Activated CD4-positive, CD25-positive, alpha-beta regulatory T cell (primary cell): ENCODE data around the gene UNC119.
"Not testable (repeated sequence)": the region's sequence is repeated elsewhere in the genome, so short reads cannot be mapped to it uniquely, and the experiment has no call there.

Experiments
- DNase-seq, 4 experiments: peaks; one replicate each; lab custom pipeline; 2025; lab: John Stamatoyannopoulos, UW

The UNC119 gene

GRCh38 chr17:28552176-28552999 lies at the start of gene UNC119:
UNC119 (minus strand) TSS chr17:28552624; CDS start chr17:28552557, 67 bp downstream.
- DNase-seq, result peak; percentile 62 to 72 (median 68)

- DNase-seq, result peak; percentile 19 to 45 (median 22)
Observed at GRCh38 chr17:28599311-28600184, 47.1 kb upstream of the UNC119 start.

DNA sequence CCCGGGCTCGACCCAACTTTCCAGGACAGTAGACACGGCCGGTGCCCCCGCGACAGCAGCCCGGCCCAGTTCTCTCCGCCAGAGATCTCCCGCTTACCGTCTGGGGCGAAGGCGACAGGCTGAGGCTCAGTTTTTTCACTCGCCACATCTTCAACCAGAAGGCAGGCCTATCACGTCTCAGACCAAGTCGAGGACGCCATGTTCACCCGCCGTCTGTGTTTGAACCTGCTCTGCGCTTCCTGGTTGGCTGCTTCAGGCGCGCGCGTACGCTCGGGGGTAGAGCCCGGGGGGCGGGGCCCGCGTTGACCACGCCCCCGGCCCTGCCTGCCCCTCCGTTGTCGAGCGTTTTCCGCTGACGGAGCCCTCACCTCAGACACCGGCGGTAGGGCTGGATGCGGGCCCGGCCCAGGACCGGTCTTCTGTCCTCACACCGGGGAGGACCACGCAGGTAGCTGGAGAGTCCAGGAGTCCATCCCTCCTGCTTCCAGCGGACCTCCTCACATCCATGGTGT lies 46.4 kb upstream of the UNC119 start, which contains the start of gene SPAG5:
Gene SPAG5, minus strand, starts transcription at position 227 of the 512 bp plus-strand sequence. Its CDS starts 79 bp downstream, at position 148.
- DNase-seq, result peak; percentile 85 to 94 (median 89)

DNA sequence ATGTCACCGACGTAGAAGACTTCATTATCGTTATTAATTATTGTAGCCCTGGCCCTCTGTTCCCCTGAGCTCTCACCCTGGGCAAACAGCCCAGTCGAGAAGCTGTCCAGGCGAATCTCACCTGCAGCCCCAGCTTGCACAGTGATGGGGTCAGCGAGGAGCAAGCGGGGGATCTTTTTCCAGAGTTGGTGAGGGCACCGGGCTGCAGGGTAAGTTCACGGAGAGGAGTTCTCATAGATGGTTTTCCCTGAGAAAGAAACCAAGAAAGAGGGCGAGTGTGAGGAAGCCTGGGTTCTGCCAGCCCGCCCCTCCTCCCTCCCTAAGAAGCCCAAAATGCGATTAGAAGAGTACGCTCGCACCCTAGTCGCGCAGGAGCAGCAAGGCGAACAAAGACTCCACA lies 46.0 kb upstream of the UNC119 start:
- no peak for DNase-seq

DNA sequence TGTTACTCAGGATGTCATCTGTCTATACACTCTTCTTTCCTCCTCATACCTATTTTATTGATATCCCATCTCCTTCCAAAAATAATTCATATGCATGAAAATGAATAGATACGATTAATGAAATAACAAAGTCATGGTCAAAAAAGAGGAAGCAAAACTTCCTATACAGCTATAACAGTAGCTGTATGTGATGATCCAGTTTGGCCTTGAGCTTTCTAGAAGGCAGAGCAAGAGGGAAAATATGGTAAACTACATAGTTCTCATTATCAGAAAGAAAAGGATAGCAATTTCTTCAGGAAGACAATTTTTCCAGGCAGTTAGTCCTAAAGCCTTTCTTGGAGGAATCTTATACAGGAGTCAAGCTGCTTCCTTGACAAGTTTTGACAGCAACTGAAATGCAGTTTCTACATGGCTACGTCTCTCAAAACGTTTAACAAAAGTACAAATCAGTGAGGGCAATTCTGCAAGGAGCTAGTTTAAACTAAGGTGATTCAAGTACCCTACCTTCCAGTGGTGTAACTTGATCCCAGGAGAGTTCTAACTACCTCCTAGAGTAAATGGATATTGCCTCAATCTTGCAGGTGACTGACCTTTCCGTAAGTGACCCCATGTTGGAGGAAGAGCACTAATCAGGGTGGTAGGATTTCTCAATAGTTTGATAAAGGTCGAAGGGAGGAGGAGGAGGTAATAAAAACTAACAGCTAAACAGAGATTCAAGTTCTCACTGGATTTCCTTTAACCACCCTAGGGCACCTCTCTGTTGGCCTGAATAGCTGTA lies 45.4 kb upstream of the UNC119 start:
- DNase-seq, result no peak

DNA sequence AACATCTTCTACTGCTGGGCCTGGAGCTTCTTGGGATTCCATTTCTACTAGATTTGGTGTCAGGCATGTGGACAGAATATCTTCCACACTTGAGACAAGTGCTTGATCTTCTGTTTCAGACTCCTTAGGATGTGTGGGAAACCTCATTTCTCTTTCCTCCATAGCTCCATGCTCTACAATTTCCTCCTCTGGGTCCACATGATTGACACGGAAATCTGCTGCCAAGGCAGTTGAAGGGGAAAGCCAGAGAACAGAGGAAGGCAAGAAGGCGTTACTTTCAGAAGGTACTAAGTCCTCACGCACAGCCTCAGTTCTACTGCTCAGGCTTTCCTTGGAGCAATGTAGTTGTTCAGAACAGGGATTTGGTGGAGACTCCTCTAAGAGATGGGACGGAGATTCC lies 39.8 kb upstream of the UNC119 start:
- DNase-seq, result no peak

GRCh38 chr17:28585851-28586250 lies 33.4 kb upstream of the UNC119 start:
- DNase-seq, result no peak

DNA sequence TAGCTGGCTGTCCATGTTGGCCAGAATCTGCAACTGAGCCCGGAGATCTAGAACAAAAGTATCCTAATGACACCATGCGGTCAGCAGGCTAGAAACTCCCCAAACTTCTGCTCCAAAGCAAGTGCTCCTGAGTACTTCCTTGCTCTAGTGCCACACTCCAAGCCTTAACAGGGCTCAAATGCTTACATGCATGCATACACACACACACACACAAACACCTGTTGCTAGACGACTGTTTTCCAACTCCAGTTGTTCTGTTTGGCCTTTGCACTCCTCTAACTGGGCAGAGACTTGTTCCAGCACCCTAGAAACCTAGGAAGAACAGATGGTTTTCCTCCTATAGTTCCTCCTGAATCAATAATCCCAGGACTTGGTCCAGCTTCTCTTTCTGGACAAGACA lies 32.0 kb upstream of the UNC119 start:
- no peak for DNase-seq

DNA sequence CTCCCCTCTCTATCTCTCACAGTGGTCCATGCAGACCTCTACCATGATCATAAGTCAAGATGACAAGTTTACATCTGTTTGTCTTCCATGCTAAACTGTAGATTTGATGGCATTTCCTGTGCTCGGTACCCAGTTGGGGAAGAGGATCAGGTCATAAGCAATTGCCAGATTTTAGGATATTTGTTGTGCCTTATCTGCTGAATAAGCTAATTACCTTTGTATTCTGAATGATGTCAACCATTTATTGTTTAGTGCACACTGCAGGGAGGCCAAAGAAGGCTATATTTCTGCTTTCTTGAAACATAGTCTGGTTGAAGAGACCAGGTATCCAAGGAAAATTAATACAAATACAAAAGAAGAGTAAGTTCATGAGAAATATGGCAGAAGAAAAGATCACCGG lies 30.1 kb upstream of the UNC119 start:
- no peak for DNase-seq

DNA sequence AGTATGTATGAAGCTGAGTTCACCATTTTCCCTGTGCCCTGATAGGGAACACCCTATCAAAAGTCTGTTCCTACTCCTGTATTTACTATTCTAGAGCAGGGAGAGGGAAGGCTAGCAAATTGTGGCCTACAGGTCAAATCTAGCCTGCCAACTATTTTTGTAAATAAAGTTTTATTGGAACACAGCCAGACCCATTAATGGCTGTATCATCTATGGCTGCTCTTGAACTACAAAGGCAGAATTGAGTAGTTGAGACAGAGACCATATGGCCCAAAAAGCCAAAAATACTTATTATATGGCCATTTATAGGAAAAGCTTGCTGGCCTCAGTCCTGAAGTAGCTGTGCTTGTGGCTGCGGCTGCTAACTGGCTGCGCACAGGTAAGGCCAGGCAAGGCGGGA lies 28.5 kb upstream of the UNC119 start:
- DNase-seq, result no peak

DNA sequence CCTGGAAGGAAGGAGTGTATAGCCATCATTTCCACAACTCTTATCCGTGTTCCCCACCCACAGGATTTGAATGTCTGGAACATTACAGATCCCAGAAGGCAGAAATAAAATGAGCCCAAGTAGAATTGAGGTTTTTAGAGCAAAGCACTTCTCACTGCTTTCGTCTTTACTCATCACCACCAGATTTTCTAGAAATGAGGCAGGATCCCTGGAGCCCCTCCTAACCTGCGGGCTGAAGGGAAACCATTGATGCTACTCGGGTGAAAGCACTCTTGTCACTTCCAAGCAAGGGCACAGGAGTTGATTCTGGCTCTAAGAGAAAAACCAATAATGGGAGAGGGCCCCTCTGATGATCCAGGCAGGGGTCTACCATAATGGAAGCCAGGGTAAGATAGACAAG lies 27.1 kb upstream of the UNC119 start:
- DNase-seq, result no peak

DNA sequence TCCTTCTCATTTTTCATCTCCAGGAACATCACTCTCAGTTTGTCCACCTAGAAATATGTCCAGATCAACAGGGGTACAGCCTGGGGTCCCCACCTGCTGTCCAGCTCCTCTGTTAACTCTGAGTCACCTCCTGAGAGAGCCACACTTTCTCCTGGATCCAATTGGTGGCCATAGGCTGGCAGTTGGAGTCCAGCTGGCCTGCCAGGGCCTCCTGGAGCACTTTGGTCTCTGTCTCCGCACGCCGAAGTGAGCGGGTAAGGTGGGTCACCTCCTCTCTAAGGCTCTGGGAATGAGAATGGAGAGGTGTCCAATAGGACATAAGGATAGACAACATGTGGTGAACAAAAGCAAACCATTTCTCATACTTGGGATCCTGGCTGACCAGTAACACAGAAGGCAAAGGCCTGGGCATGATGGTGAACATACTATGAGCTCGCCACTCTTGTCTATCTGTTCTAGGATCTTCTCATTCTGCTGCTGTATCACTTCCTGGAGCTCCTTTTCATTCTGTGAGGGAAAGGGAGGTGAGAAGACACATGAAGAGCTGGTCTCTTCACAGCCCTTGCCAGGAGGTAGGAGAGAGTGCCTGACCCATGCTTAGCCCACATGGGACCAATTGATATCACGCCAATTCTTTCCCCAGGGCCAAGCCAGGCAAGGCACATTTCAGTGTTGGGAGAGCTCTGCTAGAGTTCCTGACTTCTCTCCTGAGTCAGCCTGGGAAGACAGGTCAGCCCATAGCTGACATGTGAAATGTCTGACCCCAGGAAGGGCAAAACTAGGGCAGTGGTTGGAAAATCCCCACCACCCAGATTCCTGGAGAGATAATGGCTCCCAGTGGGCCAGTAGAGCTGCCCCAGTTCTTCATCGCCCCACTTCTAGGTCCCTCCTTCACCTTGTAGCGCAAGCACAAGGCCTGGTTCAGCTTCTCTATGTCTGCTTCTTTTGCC lies 26.1 kb upstream of the UNC119 start:
- DNase-seq, result no peak

GRCh38 chr17:28577466-28577824 lies 25.0 kb upstream of the UNC119 start:
- DNase-seq, result no peak

DNA sequence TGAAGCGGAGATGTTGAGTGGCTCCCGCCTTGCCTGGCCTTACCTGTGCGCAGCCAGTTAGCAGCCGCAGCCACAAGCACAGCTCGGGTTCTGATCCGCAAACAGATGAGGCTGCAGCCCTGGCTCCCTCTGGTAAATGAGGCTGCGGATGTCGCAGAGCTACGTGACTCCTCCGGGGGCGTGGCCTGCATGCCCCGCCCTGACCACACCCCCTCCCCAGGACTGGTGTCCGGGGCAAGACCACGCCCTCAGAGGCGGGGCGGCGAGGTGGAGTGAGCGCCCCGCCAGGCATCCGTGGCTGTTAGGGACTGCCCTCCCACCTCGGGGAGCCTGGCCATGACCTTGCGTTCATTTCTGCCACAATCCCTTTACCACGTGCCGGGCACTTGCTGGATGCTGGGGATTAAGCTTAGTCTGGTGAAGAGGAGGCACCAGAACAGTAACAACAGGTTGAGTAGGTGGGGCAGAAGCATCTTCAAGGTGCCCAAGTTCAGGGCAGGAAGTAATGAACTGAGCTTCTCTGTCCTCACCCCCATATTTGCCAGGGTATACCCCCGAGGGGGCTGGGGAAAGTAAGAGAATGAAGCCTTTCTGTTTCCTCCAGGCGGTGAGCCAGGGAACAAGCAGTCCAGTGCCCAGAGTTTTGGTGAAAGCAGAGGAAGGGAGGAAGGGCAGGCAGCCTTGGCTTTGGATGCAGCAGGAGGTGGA lies 24.5 kb upstream of the UNC119 start, which contains the start of gene ALDOC:
Gene ALDOC, minus strand, starts transcription at position 138 of the 708 bp plus-strand sequence. CDS start 1,363 bp downstream, outside the sequence.
- DNase-seq, result peak; percentile 91 to 98 (median 94)

- DNase-seq, result not testable (repeated sequence)
Observed at GRCh38 chr17:28576016-28576415, 23.6 kb upstream of the UNC119 start.

GRCh38 chr17:28575126-28575795 lies 22.8 kb upstream of the UNC119 start:
- no peak for DNase-seq

- no peak for DNase-seq
Observed at GRCh38 chr17:28574526-28574925, 22.1 kb upstream of the UNC119 start.

DNA sequence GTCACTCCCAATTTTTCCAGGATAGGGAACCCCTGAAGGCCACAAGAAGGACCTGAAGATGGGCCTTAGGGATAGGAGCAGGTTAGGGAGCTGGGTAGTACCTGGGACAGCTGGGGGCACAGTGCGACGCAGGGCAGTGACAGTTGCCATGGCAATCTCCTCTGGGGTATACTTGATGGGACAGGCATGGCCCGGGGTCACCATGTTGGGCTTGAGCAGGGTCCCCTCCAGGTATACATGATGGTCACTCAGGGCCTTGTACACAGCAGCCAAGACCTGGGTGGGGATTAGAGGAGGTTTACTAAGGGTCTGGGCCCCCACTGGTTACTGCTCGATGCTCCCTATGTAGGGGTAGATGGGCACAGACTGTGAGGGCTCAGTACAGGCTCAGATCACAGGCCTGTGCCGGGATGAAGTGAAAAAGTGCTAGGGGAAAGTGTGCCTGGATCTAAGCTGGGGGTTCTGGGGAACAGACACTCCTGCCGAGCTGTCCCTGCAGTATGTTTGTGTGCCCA lies 21.6 kb upstream of the UNC119 start:
- DNase-seq, result no peak

- no peak for DNase-seq
Observed at GRCh38 chr17:28573521-28573920, 21.1 kb upstream of the UNC119 start.
